ENCODE results near the gene SEC14L5.

The SEC14L5 gene

GRCh38 chr16:4988647-4989046 is 30.5 kb downstream of the SEC14L5 start:
- no peak for DNase-seq

DNA sequence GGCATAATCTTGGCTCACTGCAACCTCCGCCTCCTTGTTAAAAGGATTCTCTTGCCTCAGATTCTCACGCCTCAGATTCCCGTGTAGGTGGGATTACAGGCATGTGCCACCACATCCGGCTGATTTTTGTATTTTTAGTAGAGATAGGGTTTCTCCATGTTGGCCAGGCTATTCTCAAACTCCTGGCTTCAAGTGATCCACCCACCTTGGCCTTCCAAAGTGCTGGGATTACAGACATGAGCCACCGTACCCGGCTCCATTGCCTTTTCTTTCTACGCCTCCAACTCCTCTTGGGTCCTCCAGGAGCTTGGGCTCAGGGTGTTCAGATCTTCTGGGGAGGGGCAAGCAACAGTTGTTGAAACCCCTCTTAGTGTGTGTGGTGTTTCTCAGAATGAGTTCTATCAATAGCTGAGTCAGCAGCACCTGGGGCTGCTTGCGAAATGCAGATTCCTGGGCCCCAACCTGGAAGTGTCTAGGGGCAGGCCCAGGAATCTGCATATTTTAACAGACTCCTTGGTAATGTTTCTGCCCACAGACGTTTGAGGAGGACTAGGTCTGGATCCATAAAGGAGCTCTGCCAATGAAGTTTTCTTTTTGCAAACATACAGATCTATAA is 31.4 kb downstream of the SEC14L5 start:
- DNase-seq, result no peak

- DNase-seq, result no peak
These were observed 32.3 kb downstream of the SEC14L5 start for GRCh38 chr16:4990415-4990814.

GRCh38 chr16:4991754-4992153 is 33.6 kb downstream of the SEC14L5 start:
- no peak for DNase-seq

DNA sequence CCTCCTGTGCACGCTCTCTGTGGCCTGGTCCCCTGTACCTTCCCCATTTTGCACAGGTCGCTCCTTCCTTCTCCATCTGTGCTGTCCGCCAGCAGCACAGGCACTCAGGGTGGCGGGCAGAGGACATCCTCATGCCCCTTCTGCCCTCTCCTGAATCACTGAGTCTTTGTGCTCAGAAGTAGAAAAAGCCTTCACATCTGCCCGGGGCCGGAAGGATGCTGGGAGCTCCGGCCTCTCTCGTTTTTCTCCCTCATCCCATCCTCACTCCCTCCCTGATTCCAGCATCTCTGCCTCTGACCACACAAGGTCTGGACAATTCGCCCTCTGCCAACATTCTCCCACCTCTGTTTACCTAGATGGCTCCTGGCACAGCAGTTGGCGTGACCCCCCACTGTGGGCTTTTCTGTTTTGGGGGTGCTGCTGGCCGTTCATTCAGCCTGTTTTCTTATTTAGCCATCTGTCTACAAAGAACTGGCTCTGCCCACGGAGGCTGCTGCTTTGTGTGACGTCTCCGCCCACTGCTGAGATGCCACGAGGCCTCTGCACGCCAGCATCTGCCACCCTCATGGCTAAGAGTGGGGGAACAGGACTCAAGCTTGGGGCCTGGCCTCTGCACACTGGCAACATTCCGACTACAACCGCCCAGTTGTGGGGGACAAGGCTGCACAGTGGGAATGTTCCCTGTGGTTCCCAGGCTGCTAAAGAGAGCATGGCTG is 36.7 kb downstream of the SEC14L5 start:
- no peak for DNase-seq

DNA sequence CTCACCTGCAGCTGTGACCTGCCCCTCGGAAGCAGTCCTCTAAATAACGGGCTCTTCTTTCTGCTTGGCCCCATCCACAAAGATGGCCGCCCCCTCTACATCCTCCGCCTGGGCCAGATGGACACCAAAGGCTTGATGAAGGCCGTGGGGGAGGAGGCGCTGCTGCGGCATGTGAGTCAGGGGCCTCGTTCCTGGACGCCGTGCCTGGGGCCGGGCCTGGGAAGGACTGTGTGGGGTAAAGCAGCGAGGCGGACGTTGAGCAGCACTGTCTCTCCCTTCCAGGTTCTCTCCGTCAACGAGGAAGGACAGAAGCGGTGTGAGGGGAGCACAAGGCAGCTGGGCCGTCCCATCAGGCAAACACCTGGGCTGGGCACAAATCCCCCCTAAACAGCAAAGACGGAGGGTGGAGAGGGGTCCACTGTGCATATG is 42.5 kb downstream of the SEC14L5 start:
- no peak for DNase-seq

GRCh38 chr16:5001571-5001970 is 43.4 kb downstream of the SEC14L5 start:
- DNase-seq, result no peak

DNA sequence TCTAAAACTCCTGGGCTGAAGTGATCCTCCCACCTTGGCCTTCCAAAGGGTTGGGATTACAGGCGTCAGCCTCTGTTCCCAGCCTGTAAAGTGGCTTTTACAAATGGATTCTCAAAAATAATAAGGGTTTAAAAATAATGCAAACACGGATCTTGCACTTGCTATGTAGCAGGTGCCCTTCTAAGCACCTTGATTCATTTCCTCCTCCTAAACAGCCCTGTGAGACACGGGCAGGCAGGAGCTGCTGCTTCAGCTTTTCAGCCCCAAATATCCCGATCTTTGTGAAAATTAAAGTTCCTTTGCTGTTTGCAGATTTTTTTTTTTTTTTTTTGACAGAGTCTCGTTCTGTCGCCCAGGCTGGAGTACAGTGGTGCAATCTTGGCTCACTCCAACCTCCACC is 43.9 kb downstream of the SEC14L5 start:
- no peak for DNase-seq

DNA sequence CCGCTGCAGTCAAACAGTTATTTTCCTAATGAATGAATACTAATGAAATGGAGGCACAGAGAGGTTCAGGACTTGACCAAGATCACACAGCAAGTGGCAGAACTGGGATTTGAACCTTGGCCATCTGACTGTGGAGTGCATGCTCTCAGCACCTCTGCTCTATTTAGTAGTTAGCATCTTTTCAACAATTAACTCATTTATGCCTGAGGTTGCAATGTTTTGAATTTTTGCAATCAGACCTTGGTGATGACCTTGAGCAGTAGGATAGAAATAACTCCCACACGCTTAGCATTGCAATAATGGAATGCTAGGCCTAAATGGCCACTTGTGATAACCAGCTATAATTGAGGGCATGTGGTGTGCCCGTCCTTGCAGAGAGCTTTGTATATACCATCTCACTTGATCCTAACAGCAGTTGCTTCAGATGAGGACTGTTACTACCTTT is 44.6 kb downstream of the SEC14L5 start:
- no peak for DNase-seq

DNA sequence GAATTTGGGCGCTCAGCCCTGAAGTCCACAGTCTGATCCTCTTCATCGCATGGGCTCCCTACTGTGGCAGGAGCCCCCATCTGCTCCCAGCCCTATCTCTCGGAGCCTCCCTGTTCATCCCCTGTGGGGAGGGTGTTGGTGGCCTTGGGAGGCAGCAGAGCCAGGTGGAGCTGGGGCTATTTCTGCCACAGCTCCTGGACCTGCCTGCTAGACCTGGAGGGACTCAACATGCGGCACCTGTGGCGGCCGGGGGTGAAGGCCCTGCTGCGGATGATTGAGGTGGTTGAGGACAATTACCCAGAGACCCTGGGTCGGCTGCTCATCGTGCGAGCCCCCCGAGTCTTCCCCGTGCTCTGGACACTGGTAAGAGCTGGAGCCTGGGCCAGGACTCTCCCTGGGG is 45.1 kb downstream of the SEC14L5 start:
- DNase-seq, result no peak

GRCh38 chr16:5003828-5004227 is 45.7 kb downstream of the SEC14L5 start:
- no peak for DNase-seq

- no peak for DNase-seq
These were observed 46.2 kb downstream of the SEC14L5 start for GRCh38 chr16:5004311-5004710.

DNA sequence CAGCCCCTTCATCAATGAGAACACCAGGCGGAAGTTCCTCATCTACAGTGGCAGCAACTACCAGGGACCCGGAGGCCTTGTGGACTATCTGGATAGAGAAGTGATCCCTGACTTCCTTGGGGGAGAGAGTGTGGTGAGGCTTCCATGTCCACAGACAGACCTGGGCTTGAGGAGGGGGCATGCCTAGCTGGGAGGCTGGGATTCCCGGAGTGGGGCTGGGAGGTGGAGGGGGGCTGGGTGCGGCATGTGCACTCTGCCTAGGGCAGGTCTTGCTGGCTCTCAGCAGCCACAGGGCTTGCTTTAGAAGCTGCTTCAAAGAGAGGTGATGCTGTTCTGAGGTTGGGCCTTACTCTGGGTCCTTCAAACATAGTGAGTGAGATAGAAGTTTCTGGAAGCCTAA is 47.8 kb downstream of the SEC14L5 start:
- DNase-seq, result no peak

GRCh38 chr16:5006348-5007193 is 48.4 kb downstream of the SEC14L5 start:
- no peak for DNase-seq

GRCh38 chr16:5007256-5007655 is 49.1 kb downstream of the SEC14L5 start:
- DNase-seq, result no peak

GRCh38 chr16:5008311-5008731 is 50.2 kb downstream of the SEC14L5 start:
- DNase-seq, result no peak

GRCh38 chr16:5010576-5011329 is 52.6 kb downstream of the SEC14L5 start:
- no peak for DNase-seq

GRCh38 chr16:5011637-5012036 is 53.5 kb downstream of the SEC14L5 start:
- DNase-seq, result no peak

- DNase-seq, result no peak
These were observed 54.8 kb downstream of the SEC14L5 start for GRCh38 chr16:5012887-5013286.

- DNase-seq, result no peak
These were observed 57.2 kb downstream of the SEC14L5 start for GRCh38 chr16:5015351-5015750.

- no peak for DNase-seq
These were observed 57.8 kb downstream of the SEC14L5 start for GRCh38 chr16:5015887-5016286.

GRCh38 chr16:5016967-5017677 is 59.0 kb downstream of the SEC14L5 start:
- DNase-seq, result no peak

DNA sequence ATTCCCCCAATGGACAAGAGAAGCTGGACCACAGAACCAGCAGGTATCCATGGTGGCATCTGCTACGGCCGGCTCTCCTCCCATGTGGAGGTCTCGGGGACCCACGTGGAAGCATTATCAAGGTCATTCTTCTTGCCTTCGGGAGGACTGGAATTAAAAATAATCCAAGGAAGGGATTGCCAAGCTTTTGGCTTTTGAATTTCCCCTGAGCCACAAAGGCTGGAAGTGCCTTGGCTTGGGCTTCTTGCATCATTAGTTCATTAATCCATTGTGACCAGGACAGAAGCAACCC is 59.5 kb downstream of the SEC14L5 start:
- DNase-seq, result no peak
